ENCODE measurements around the gene BCL2L11.

BCL2L11 gene

GRCh38 chr2:111156529-111156928, 35.8 kb downstream of the BCL2L11 start:
- Histone ChIP-seq H3K9ac (ENCODE audit: low read depth in 1 of 2, low read length in 2 of 2) (no peak overlapping the region), H3K4me1 (ENCODE audit: control insufficient read depth in 1 of 2, insufficient read depth in 2 of 2, low read length in 2 of 2) (peaks cover 3 to 4% of the 10 kb centered on the region in 2 donors), H3K36me3 (ENCODE audit: control insufficient read depth in 1 of 2, insufficient read depth in 2 of 2, low read length in 2 of 2) (peaks cover 20 to 41% of the 10 kb centered on the region in 2 donors), H3K27ac (ENCODE audit: low read depth, low read length) (no peak overlapping the region), H3K27me3 (ENCODE audit: control insufficient read depth in 1 of 2, insufficient read depth in 2 of 2, low read length in 2 of 2) (no peaks in the 10 kb centered on the region), H3K9me3 (ENCODE audit: control insufficient read depth in 1 of 2, low read length in 2 of 2) (no peaks in the 10 kb centered on the region), H3K4me3 (ENCODE audit: low read depth in 1 of 2, low read length in 2 of 2) (no peak overlapping the region)

DNA sequence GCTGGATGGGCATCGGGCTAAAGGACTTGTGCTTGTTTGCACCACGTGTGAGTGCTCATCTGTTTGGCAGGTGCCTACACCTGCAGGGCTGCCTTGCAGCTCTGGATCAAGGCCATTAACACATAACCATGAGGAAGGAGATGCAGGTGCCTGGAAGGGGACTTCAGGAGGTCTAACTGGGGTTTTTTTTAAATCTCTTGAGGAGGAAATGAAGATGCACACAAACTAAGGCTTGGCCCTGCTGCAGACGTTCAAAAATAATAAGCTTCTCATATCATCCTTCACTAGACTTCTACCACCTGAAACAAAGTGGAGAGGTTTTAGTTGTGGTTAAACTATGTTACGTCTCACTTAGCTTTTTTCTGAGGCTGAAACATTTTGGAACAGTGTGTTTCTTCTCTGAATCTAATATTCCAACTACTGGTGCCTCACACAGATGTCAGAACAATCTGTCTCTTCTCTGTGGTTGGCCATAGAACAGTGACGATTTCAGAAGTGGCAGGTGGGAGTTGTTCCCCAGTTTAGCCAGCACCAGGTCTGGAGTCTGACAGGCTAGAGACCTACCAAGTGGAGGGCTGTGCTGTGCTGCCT, 36.5 kb downstream of the BCL2L11 start:
- H3K9ac ChIP-seq (ENCODE audit: low read depth in 1 of 2, low read length in 2 of 2): no peak overlapping the region
- H3K4me1 ChIP-seq (ENCODE audit: control insufficient read depth in 1 of 2, insufficient read depth in 2 of 2, low read length in 2 of 2): peaks cover 7 to 9% of the 10 kb centered on the region in 2 donors
- no peaks in the 10 kb centered on the region for H3K27me3 ChIP-seq (ENCODE audit: control insufficient read depth in 1 of 2, insufficient read depth in 2 of 2, low read length in 2 of 2)
- no peak overlapping the region for H3K4me3 ChIP-seq (ENCODE audit: low read depth in 1 of 2, low read length in 2 of 2)
- H3K36me3 ChIP-seq (ENCODE audit: control insufficient read depth in 1 of 2, insufficient read depth in 2 of 2, low read length in 2 of 2): peaks cover 14 to 35% of the 10 kb centered on the region in 2 donors
- no peak overlapping the region for H3K27ac ChIP-seq (ENCODE audit: low read depth, low read length)
- no peaks in the 10 kb centered on the region for H3K9me3 ChIP-seq (ENCODE audit: control insufficient read depth in 1 of 2, low read length in 2 of 2)

DNA sequence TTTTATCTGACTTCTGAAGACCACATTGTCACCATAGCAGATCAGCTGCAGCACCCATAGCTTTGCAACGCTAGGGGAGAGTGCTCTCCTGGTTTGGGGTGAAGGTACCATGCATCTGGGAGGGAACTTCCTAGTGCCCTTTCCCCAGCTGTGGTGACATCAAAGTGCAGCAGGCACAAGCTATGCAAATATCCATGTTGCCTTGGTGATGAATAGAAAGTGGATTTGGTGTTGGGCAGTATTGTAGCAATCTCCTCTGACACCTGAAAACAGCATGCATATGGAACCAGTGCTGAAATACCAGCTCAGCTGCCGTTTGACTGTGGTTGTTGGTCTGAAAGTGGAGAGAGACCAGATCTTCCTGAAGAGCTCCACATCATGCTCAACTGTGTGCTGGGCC, 37.1 kb downstream of the BCL2L11 start:
- no peaks in the 10 kb centered on the region for H3K27me3 ChIP-seq (ENCODE audit: control insufficient read depth in 1 of 2, insufficient read depth in 2 of 2, low read length in 2 of 2)
- no peak overlapping the region for H3K4me3 ChIP-seq (ENCODE audit: low read depth in 1 of 2, low read length in 2 of 2)
- peaks cover 13% of the 10 kb centered on the region in 2 donors for H3K4me1 ChIP-seq (ENCODE audit: control insufficient read depth in 1 of 2, insufficient read depth in 2 of 2, low read length in 2 of 2)
- H3K9ac ChIP-seq (ENCODE audit: low read depth in 1 of 2, low read length in 2 of 2): no peak overlapping the region
- peaks cover 13 to 32% of the 10 kb centered on the region in 2 donors for H3K36me3 ChIP-seq (ENCODE audit: control insufficient read depth in 1 of 2, insufficient read depth in 2 of 2, low read length in 2 of 2)
- H3K27ac ChIP-seq (ENCODE audit: low read depth, low read length): no peak overlapping the region
- H3K9me3 ChIP-seq (ENCODE audit: control insufficient read depth in 1 of 2, low read length in 2 of 2): no peaks in the 10 kb centered on the region

DNA sequence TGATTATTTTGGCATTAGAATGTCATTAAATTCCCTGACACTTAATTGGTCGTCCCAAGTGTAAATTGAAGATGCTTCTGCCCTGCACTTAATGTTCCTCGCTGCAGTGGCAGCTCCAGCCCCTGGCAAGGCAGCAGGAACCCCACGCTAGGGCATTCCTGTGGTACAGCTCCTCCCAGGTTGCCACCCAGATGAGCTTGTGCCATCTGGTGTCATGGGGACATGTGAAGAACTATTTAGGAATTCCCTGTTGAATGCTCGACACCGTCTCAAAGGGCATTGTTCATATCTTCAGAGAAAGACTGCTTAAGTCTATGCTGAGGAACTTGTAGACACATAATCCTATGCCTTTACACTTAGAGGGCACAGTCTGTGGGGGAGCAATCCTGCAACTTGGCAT, 38.9 kb downstream of the BCL2L11 start:
- H3K27me3 ChIP-seq (ENCODE audit: control insufficient read depth in 1 of 2, insufficient read depth in 2 of 2, low read length in 2 of 2): no peaks in the 10 kb centered on the region
- H3K27ac ChIP-seq (ENCODE audit: low read depth, low read length): no peak overlapping the region
- H3K4me3 ChIP-seq (ENCODE audit: low read depth in 1 of 2, low read length in 2 of 2): no peak overlapping the region
- H3K4me1 ChIP-seq (ENCODE audit: control insufficient read depth in 1 of 2, insufficient read depth in 2 of 2, low read length in 2 of 2): peaks cover 16 to 21% of the 10 kb centered on the region in 2 donors
- no peak overlapping the region for H3K9ac ChIP-seq (ENCODE audit: low read depth in 1 of 2, low read length in 2 of 2)
- peaks cover 13 to 27% of the 10 kb centered on the region in 2 donors for H3K36me3 ChIP-seq (ENCODE audit: control insufficient read depth in 1 of 2, insufficient read depth in 2 of 2, low read length in 2 of 2)
- H3K9me3 ChIP-seq (ENCODE audit: control insufficient read depth in 1 of 2, low read length in 2 of 2): no peaks in the 10 kb centered on the region

- Histone ChIP-seq H3K4me1 (ENCODE audit: control insufficient read depth in 1 of 2, insufficient read depth in 2 of 2, low read length in 2 of 2) (peaks cover 16 to 21% of the 10 kb centered on the region in 2 donors), H3K27me3 (ENCODE audit: control insufficient read depth in 1 of 2, insufficient read depth in 2 of 2, low read length in 2 of 2) (no peaks in the 10 kb centered on the region), H3K27ac (ENCODE audit: low read depth, low read length) (no peak overlapping the region), H3K4me3 (ENCODE audit: low read depth in 1 of 2, low read length in 2 of 2) (no peak overlapping the region), H3K36me3 (ENCODE audit: control insufficient read depth in 1 of 2, insufficient read depth in 2 of 2, low read length in 2 of 2) (peaks cover 13 to 28% of the 10 kb centered on the region in 2 donors), H3K9ac (ENCODE audit: low read depth in 1 of 2, low read length in 2 of 2) (no peak overlapping the region), H3K9me3 (ENCODE audit: control insufficient read depth in 1 of 2, low read length in 2 of 2) (no peaks in the 10 kb centered on the region)
Observed at GRCh38 chr2:111160758-111161157, 40.0 kb downstream of the BCL2L11 start.

- Histone ChIP-seq H3K9ac (ENCODE audit: low read depth in 1 of 2, low read length in 2 of 2) (no peak overlapping the region), H3K4me1 (ENCODE audit: control insufficient read depth in 1 of 2, insufficient read depth in 2 of 2, low read length in 2 of 2) (peaks cover 16 to 21% of the 10 kb centered on the region in 2 donors), H3K4me3 (ENCODE audit: low read depth in 1 of 2, low read length in 2 of 2) (no peak overlapping the region), H3K9me3 (ENCODE audit: control insufficient read depth in 1 of 2, low read length in 2 of 2) (no peaks in the 10 kb centered on the region), H3K27me3 (ENCODE audit: control insufficient read depth in 1 of 2, insufficient read depth in 2 of 2, low read length in 2 of 2) (no peaks in the 10 kb centered on the region), H3K27ac (ENCODE audit: low read depth, low read length) (no peak overlapping the region), H3K36me3 (ENCODE audit: control insufficient read depth in 1 of 2, insufficient read depth in 2 of 2, low read length in 2 of 2) (peaks cover 11 to 33% of the 10 kb centered on the region in 2 donors)
Observed at GRCh38 chr2:111161971-111162370, 41.3 kb downstream of the BCL2L11 start.

- Histone ChIP-seq H3K9me3 (ENCODE audit: control insufficient read depth in 1 of 2, low read length in 2 of 2) (no peaks in the 10 kb centered on the region), H3K27me3 (ENCODE audit: control insufficient read depth in 1 of 2, insufficient read depth in 2 of 2, low read length in 2 of 2) (no peaks in the 10 kb centered on the region), H3K27ac (ENCODE audit: low read depth, low read length) (no peak overlapping the region), H3K36me3 (ENCODE audit: control insufficient read depth in 1 of 2, insufficient read depth in 2 of 2, low read length in 2 of 2) (peaks cover 11 to 36% of the 10 kb centered on the region in 2 donors), H3K4me3 (ENCODE audit: low read depth in 1 of 2, low read length in 2 of 2) (no peak overlapping the region), H3K9ac (ENCODE audit: low read depth in 1 of 2, low read length in 2 of 2) (no peak overlapping the region), H3K4me1 (ENCODE audit: control insufficient read depth in 1 of 2, insufficient read depth in 2 of 2, low read length in 2 of 2) (peaks cover 16 to 21% of the 10 kb centered on the region in 2 donors)
Observed at GRCh38 chr2:111162718-111163331, 42.1 kb downstream of the BCL2L11 start.

- H3K27ac ChIP-seq (ENCODE audit: low read depth, low read length): no peak overlapping the region
- no peaks in the 10 kb centered on the region for H3K9me3 ChIP-seq (ENCODE audit: control insufficient read depth in 1 of 2, low read length in 2 of 2)
- peaks cover 11 to 31% of the 10 kb centered on the region in 2 donors for H3K36me3 ChIP-seq (ENCODE audit: control insufficient read depth in 1 of 2, insufficient read depth in 2 of 2, low read length in 2 of 2)
- no peaks in the 10 kb centered on the region for H3K27me3 ChIP-seq (ENCODE audit: control insufficient read depth in 1 of 2, insufficient read depth in 2 of 2, low read length in 2 of 2)
- H3K4me1 ChIP-seq (ENCODE audit: control insufficient read depth in 1 of 2, insufficient read depth in 2 of 2, low read length in 2 of 2): peaks cover 16 to 29% of the 10 kb centered on the region in 2 donors
- H3K9ac ChIP-seq (ENCODE audit: low read depth in 1 of 2, low read length in 2 of 2): no peak overlapping the region
- H3K4me3 ChIP-seq (ENCODE audit: low read depth in 1 of 2, low read length in 2 of 2): no peak overlapping the region
Observed at GRCh38 chr2:111164078-111164477, 43.4 kb downstream of the BCL2L11 start.

- Histone ChIP-seq H3K27me3 (ENCODE audit: control insufficient read depth in 1 of 2, insufficient read depth in 2 of 2, low read length in 2 of 2) (no peaks in the 10 kb centered on the region), H3K9ac (ENCODE audit: low read depth in 1 of 2, low read length in 2 of 2) (no peak overlapping the region), H3K9me3 (ENCODE audit: control insufficient read depth in 1 of 2, low read length in 2 of 2) (no peaks in the 10 kb centered on the region), H3K4me3 (ENCODE audit: low read depth in 1 of 2, low read length in 2 of 2) (no peak overlapping the region), H3K36me3 (ENCODE audit: control insufficient read depth in 1 of 2, insufficient read depth in 2 of 2, low read length in 2 of 2) (peaks cover 11 to 27% of the 10 kb centered on the region in 2 donors), H3K4me1 (ENCODE audit: control insufficient read depth in 1 of 2, insufficient read depth in 2 of 2, low read length in 2 of 2) (peaks cover 16 to 29% of the 10 kb centered on the region in 2 donors), H3K27ac (ENCODE audit: low read depth, low read length) (no peak overlapping the region)
Observed at GRCh38 chr2:111165084-111165483, 44.4 kb downstream of the BCL2L11 start.

DNA sequence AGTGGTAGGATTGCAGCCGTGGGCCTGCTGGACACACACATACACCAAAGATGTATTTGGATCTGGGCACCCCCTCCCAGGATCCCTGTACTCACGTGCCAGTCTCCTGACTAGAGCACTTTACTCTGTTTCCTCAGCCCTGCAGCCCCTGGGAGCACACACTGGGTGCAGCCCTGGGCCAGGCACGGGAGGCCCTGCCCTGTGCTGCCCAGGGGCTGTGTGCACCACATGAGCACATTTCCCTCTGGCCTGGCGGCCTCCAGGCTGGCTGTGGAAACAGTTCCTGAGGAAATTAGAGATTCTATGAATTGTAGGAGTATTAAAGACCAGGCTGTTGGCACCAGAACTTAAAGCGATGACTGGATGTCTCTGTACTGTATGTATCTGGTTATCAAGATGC, 45.4 kb downstream of the BCL2L11 start:
- Histone ChIP-seq H3K36me3 (ENCODE audit: control insufficient read depth in 1 of 2, insufficient read depth in 2 of 2, low read length in 2 of 2) (peaks cover 11 to 24% of the 10 kb centered on the region in 2 donors), H3K9me3 (ENCODE audit: control insufficient read depth in 1 of 2, low read length in 2 of 2) (no peaks in the 10 kb centered on the region), H3K4me3 (ENCODE audit: low read depth in 1 of 2, low read length in 2 of 2) (no peak overlapping the region), H3K9ac (ENCODE audit: low read depth in 1 of 2, low read length in 2 of 2) (no peak overlapping the region), H3K27me3 (ENCODE audit: control insufficient read depth in 1 of 2, insufficient read depth in 2 of 2, low read length in 2 of 2) (no peaks in the 10 kb centered on the region), H3K27ac (ENCODE audit: low read depth, low read length) (no peak overlapping the region), H3K4me1 (ENCODE audit: control insufficient read depth in 1 of 2, insufficient read depth in 2 of 2, low read length in 2 of 2) (peaks cover 16 to 29% of the 10 kb centered on the region in 2 donors)

Measured in duodenal mucosa (tissue), 2 donors.